SU-DHL-6 (cell line): ENCODE measurements around the gene TBC1D4.

Experiments used
- CTCF ChIP-seq: fragments of 200-600 bp; sonication (generic); IDR thresholded peaks from one replicate; pipeline ENCODE4 v1.5.1; 2017; ENCODE audit warnings: antibody characterized with exemption, mild to moderate bottlenecking, low read length, moderate library complexity; ENCODE audit not compliant: insufficient read depth, poor library complexity, severe bottlenecking
- EZH2phosphoT487 ChIP-seq: fragments of 200-600 bp; sonication (generic), shearing (Covaris generic); conservative IDR thresholded peaks from 2 replicates; pipeline ENCODE4 v1.6.1; 2018; ENCODE audit warnings: mild to moderate bottlenecking, antibody characterized with exemption, low read length, moderate library complexity, mixed read lengths

GRCh38 chr13:75508002-75508548 lies 26.1 kb upstream of the TBC1D4 start:
- TF ChIP-seq CTCF (no peak), EZH2phosphoT487 (no peak)
